Pancreas (tissue), 10 donors: ENCODE data around the gene MIEN1. TPM values are rescaled to one million over a fixed set of nuclear protein-coding genes. Genes with fewer than 3 reads are reported as not detected.

ENCODE experiments used
- ATAC-seq, 4 donors: fragments of 200-7000 bp; cut with Tn5 transposase; one replicate each; pipeline versions ENCODE4 v1.8.0 to v1.9.1; 2020; ENCODE audit warnings: mild to moderate bottlenecking in 4 of 4, moderate library complexity in 4 of 4
- DNase-seq, 6 donors: peaks; one replicate each; pipeline ENCODE4 v3.0.0-alpha.2; 2020
- FAIRE-seq: peaks from 2 replicates; lab custom pipeline; 2012; peaks lifted over from hg19 to GRCh38; lab: Jason Lieb, UNC
- H3K27ac ChIP-seq, 4 donors: fragments of 200-600 bp; sonication (generic); 1 replicate in 3 of 4; 2 replicates in 1 of 4; pipeline versions ENCODE4 v1.5.0 to v1.8.0; 2020
- H3K27me3 ChIP-seq, 4 donors: fragments of 200-600 bp; one replicate each; pipeline ENCODE4 v1.8.0; 2021
- H3K36me3 ChIP-seq, 3 donors: fragments of 200-600 bp; sonication (generic) in 1 of 3; one replicate each; pipeline versions ENCODE4 v1.5.0 to v1.8.0; 2020 to 2021
- H3K4me1 ChIP-seq, 3 donors: fragments of 200-600 bp; one replicate each; pipeline ENCODE4 v1.8.0; 2021
- H3K4me3 ChIP-seq, 4 donors: fragments of 200-600 bp; sonication (generic) in 2 of 4; one replicate each; pipeline versions ENCODE4 v1.5.0 to v1.8.0; 2020 to 2021
- H3K9me3 ChIP-seq, 4 donors: fragments of 200-600 bp; one replicate each; pipeline ENCODE4 v1.8.0; 2021
- WGBS, 2 donors: extraction: QIAGEN DNeasy Blood & Tissue Kit; methylation state at CpG; one replicate each; pipeline ENCODE4 v1.1.7; 2013; 5-methylcytosine and 5-hydroxymethylcytosine counted together
- intact Hi-C, 3 donors: fragments of 100-400 bp; cut with DNase I; formaldehyde crosslinking; loops; one replicate each; pipeline versions ENCODE4 v1.11.1 to v1.14.2; 2022
- polyA plus RNA-seq, 2 donors: library from polyadenylated mRNA; stranded (reverse); fragments of 200-250 nt; gene quantifications; one replicate each; pipeline ENCODE4 v1.2.3, GENCODE V29; 2013
- total RNA-seq, 6 donors: library from RNA; stranded (reverse); fragmentation: NEBNext Ultra II Directional in 4 of 6; extraction: Animal tissue kit (Norgen Biotek cat#: 25700) in 4 of 6; gene quantifications; one replicate each; pipeline versions ENCODE4 v1.2.1 to v1.2.4, GENCODE V29; 2021 to 2023
- TF ChIP-seq, protein P1 (sequence below), 4 donors: fragments of 200-600 bp; sonication (generic) in 3 of 4; IDR thresholded peaks; one replicate each; pipeline versions ENCODE4 v1.5.0 to v1.8.0; 2021; ENCODE audit warnings: antibody characterized with exemption in 4 of 4
- donor health status: healthy with polysubstance abuse.
- donor health status: DM: no; HTN: no; CAD: no; lungs with moderate emphysema.
- donor health status: DM: no; HTN: no; CAD: no.
- donor health status: control.
- donor health status: control.
- donor health status: Bipolar disorder and iron deficiency.
- donor health status: DM: yes; HTN: yes; CAD: no.
- donor health status: DM: no; HTN: no; CAD: no.
- donor health status: DM: no; HTN: no; CAD: no.
- donor health status: DM: yes; HTN: yes; CAD: no.

Gene MIEN1
- total and polyA plus RNA-seq, 8 donors: 17.0 to 75.2 (median 25.3) TPM

DNA sequence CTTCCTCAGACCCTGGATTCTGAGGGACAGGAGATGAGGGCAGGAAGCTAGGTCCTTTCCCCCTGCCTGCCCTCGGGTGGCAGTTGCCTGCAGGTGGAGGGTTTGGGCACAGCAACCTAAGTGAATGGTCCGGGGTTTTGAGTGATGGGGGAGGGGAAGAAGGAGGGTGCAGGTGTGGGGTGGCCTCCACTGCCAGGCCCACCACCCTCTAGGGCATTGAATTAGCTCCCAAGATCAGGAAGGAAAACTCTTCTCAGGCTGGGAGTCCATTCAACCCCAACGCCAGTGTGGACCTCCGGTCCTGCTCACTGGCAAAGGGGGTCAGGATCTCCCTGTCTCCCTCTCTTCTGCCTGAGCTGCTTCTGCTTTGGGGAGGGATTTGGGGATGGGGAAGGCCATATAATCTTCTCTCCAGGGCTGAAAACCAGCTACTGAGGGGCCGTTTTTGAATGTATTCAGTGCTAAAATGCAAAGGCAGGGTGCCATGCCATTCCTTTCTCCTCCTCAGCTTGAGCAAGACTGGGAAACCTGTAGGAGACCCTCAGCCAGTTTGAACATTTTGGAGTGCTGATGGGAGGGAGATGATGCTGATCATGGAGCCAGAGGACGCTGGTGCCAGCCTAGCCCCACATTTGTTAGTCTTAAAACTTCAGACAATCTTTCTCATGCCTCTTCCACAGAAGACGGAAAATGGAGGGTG is 26.2 kb upstream of the MIEN1 start:
- DNase-seq: no peak
- Histone ChIP-seq H3K36me3 (no peaks in the 10 kb centered on the region), H3K4me1 (peaks cover 0 to 8% (median 6%) of the 10 kb centered on the region in 3 donors), H3K27me3 (no peaks in the 10 kb centered on the region), H3K27ac (no peak overlapping the region), H3K4me3 (no peak overlapping the region), H3K9me3 (no peaks in the 10 kb centered on the region)
- WGBS, 2 donors: 49 to 60% methylated on average over 7 of the region's 7 CpGs
- intact Hi-C loops: loop anchor here in 1 of 3 donors (5.0 kb wide), 1 partner anchor 134 kb away; no protein-coding TSS in a partner anchor
- no peak for FAIRE-seq
- TF ChIP-seq, protein P1, sequence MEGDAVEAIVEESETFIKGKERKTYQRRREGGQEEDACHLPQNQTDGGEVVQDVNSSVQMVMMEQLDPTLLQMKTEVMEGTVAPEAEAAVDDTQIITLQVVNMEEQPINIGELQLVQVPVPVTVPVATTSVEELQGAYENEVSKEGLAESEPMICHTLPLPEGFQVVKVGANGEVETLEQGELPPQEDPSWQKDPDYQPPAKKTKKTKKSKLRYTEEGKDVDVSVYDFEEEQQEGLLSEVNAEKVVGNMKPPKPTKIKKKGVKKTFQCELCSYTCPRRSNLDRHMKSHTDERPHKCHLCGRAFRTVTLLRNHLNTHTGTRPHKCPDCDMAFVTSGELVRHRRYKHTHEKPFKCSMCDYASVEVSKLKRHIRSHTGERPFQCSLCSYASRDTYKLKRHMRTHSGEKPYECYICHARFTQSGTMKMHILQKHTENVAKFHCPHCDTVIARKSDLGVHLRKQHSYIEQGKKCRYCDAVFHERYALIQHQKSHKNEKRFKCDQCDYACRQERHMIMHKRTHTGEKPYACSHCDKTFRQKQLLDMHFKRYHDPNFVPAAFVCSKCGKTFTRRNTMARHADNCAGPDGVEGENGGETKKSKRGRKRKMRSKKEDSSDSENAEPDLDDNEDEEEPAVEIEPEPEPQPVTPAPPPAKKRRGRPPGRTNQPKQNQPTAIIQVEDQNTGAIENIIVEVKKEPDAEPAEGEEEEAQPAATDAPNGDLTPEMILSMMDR (IDR thresholded peaks at IDR 0.05): no peak
- ATAC-seq: no peak

DNA sequence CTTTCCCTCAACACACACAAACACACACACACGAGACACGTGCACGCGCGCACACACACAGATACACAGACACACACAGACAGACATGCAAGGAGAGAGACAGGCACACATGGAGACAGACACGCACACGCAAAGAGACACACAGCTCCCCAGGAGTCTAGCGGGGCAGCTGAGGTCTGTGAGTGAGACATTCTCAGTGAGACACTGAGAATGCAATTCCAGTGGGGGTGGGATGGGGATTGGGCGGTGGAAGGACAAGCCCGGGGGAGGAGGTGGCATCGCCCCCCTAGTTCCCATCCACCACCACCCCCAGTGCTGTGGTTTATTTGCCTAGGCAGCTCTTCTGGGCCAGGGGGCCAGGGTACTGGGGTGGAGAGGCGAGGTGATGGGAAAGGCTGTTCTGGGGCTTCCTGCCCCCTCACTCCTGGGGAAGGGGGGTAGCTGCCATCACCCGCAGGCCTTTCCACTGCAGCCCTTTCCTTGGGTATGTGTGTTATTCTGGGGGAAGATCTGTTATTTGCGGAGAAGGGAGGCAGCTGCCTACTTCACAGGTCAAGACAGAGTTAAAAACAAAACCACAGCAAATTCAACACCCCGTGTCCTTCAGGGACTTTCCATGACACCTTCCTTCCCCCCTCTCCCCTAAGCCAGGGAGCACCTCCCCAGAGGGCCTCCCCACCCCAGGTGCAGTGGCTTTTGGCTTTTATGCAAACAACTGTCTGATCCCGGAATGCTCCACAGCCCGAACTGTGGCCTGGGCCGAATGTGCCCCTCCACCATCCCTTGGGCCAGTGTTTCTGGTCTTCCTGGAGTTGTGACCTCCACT is 25.4 kb upstream of the MIEN1 start:
- H3K9me3 ChIP-seq: no peaks in the 10 kb centered on the region
- ATAC-seq: no peak
- FAIRE-seq: no peak
- H3K4me1 ChIP-seq: peaks cover 4 to 12% (median 11%) of the 10 kb centered on the region in 3 donors
- H3K27ac ChIP-seq: no peak overlapping the region
- WGBS, 2 donors: 62 to 70% methylated on average over 18 of the region's 18 CpGs
- H3K36me3 ChIP-seq: no peaks in the 10 kb centered on the region
- intact Hi-C loops: loop anchor here in 1 of 3 donors (5.0 kb wide), 1 partner anchor 133 kb away; no protein-coding TSS in a partner anchor
- no peak for DNase-seq
- TF ChIP-seq, protein P1 (IDR thresholded peaks at IDR 0.05): no peak
- H3K4me3 ChIP-seq: no peak overlapping the region
- H3K27me3 ChIP-seq: no peaks in the 10 kb centered on the region

GRCh38 chr17:39754958-39755553 is 24.7 kb upstream of the MIEN1 start:
- FAIRE-seq (no peak), DNase-seq (no peak), ATAC-seq (no peak)
- H3K4me3 ChIP-seq: peak overlapping the region; percentile 45 to 79 (median 58)
- WGBS, 2 donors: 39 to 58% methylated on average over 15 to 21 of the region's 21 CpGs
- H3K36me3 ChIP-seq: no peaks in the 10 kb centered on the region
- intact Hi-C loops: loop anchor here in 2 of 3 donors (5.0 kb wide), 1 partner anchor 133 kb away; no protein-coding TSS in a partner anchor
- TF ChIP-seq, protein P1 (IDR thresholded peaks at IDR 0.05): no peak
- H3K27ac ChIP-seq: peak overlapping the region; percentile 80 to 92 (median 86)
- peaks cover 7 to 19% (median 16%) of the 10 kb centered on the region in 3 donors for H3K4me1 ChIP-seq
- no peaks in the 10 kb centered on the region for H3K27me3 ChIP-seq
- no peaks in the 10 kb centered on the region for H3K9me3 ChIP-seq

DNA sequence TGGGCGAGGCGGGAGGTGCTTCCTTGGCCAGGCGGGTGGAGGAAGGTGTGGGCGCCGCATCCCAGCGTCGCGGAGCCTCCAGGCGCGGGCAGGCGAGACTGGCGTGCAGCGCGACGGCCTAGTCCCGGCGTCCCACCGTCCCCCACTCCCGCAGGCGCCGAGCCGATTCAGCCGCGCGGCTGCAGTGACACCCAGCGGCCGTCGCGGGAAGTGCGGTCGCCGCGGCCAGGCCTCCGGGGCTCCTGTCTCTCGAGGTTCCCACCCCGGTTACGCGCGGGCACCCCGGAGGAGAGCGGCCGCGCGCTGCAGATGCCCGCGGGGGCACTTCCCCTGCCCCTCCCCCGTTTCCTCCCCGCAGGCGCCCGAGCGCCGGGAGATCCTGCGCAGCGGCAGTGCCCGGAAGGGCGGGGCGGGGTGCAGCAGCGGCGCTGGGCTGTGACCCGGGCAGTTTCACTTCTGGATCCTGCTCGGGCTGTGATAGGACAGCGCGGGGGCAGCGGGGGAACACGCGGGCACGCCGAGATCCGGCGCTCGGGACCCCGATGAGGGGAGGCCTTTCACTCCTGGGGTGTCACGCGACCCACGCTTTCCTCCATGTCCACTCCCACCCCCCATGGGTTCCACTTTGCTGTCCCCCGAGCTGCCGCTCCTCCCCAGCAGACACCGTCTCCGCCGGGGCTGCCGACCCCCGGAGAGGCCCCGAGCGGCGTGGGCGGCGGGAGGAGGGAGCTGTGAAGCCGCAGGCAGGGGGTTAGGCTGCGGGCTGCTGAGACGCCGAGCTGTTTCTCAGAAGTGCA is 24.0 kb upstream of the MIEN1 start:
- ATAC-seq (peak; percentile 79 to 91 (median 82)), DNase-seq (peak; percentile 90 to 96 (median 93)), FAIRE-seq (no peak)
- H3K27me3 ChIP-seq: no peaks in the 10 kb centered on the region
- peaks cover 14 to 26% (median 23%) of the 10 kb centered on the region in 3 donors for H3K4me1 ChIP-seq
- 1% methylated on average over 55 to 91 of the region's 91 CpGs for WGBS, 2 donors
- intact Hi-C loops: loop anchor here in 1 of 3 donors (5.0 kb wide), 1 partner anchor 132 kb away; no protein-coding TSS in a partner anchor
- H3K4me3 ChIP-seq: peak overlapping the region; percentile 45 to 79 (median 58)
- peak overlapping the region; percentile 80 to 92 (median 86) for H3K27ac ChIP-seq
- no peaks in the 10 kb centered on the region for H3K9me3 ChIP-seq
- no peaks in the 10 kb centered on the region for H3K36me3 ChIP-seq
- TF ChIP-seq, protein P1 (IDR thresholded peaks at IDR 0.05): peak; percentile 98 to 99 (median 98)
